Thyroid gland (tissue), 4 donors: ENCODE measurements around the gene TCOF1.

Experiments used
- CTCF ChIP-seq, 6 experiments: fragments of 200-600 bp in 3 of 6; fragments of 450-650 bp in 3 of 6; sonication (generic) in 3 of 6; IDR thresholded peaks; one replicate each; pipeline ENCODE4 v1.5.1; 2016 to 2019; ENCODE audit warnings: antibody characterized with exemption in 6 of 6, mild to moderate bottlenecking in 2 of 6, inconsistent platforms in 1 of 6, moderate library complexity in 1 of 6
- POLR2A ChIP-seq, 2 donors: fragments of 450-650 bp; IDR thresholded peaks; one replicate each; pipeline ENCODE4 v1.6.1; 2017; ENCODE audit warnings: antibody characterized with exemption in 2 of 2, mild to moderate bottlenecking in 2 of 2, moderate library complexity in 1 of 2

GRCh38 chr5:150358261-150359095 is 981 bp downstream of the TCOF1 start:
- TF ChIP-seq POLR2A (IDR thresholded peaks at IDR 0.05) (no peak), CTCF (IDR thresholded peaks at IDR 0.05) (no peak)
